ENCODE data around the gene LDLRAP1. TPM values are rescaled to one million over a fixed set of nuclear protein-coding genes. Genes with fewer than 3 reads are reported as not detected.

The LDLRAP1 gene
- total RNA-seq, 4 donors from 2014 or later: 28.0 to 50.5 (median 40.7) TPM

DNA sequence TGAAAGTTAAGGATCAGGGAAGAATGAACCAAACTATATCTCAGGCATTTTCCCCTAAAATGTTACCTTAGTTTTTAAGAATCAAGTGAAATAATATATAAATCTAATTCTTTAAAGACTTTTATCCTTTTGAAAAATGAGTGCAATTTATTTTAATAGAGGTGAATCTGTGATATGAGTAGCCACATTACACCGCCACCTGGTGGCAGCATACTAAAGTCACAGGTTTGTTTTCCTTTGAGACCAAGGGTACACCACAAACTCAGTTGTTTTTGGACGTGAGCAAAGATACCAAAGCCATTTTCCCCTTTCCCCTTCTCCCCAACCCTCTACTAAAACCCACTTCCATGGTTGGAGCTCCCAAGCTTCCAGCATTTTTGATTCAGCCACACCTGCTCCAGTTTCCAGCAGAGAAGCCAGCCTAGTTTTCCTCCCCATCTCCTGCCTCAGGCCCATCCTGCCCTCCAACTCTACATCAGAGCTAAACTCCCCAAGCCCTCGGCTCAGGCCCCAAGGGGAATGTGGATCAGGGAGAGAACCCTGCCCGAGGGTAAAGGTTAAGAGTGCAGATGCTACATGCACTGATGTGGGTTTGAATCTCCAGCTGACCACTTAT, 22.9 kb upstream of the LDLRAP1 start:
- peak in 1 of 2 donors; percentile 86 for DNase-seq (ENCODE audit: low spot score in 2 of 2)
- no peak overlapping the region for H3K4me3 ChIP-seq
- TF ChIP-seq POLR2AphosphoS5 (IDR thresholded peaks at IDR 0.05) (no peak), EP300 (IDR thresholded peaks at IDR 0.05) (no peak), POLR2A (IDR thresholded peaks at IDR 0.05) (no peak)
- TF ChIP-seq, protein P1, sequence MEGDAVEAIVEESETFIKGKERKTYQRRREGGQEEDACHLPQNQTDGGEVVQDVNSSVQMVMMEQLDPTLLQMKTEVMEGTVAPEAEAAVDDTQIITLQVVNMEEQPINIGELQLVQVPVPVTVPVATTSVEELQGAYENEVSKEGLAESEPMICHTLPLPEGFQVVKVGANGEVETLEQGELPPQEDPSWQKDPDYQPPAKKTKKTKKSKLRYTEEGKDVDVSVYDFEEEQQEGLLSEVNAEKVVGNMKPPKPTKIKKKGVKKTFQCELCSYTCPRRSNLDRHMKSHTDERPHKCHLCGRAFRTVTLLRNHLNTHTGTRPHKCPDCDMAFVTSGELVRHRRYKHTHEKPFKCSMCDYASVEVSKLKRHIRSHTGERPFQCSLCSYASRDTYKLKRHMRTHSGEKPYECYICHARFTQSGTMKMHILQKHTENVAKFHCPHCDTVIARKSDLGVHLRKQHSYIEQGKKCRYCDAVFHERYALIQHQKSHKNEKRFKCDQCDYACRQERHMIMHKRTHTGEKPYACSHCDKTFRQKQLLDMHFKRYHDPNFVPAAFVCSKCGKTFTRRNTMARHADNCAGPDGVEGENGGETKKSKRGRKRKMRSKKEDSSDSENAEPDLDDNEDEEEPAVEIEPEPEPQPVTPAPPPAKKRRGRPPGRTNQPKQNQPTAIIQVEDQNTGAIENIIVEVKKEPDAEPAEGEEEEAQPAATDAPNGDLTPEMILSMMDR (IDR thresholded peaks at IDR 0.05): peak; percentile 55 to 65
- H3K9me3 ChIP-seq: no peaks in the 10 kb centered on the region
- no peaks in the 10 kb centered on the region for H3K36me3 ChIP-seq
- H3K27me3 ChIP-seq: peaks cover 4% of the 10 kb centered on the region
- no peak overlapping the region for H3K27ac ChIP-seq
- 10% methylated on average over 4 of the region's 4 CpGs for WGBS
- no peaks in the 10 kb centered on the region for H3K4me1 ChIP-seq

DNA sequence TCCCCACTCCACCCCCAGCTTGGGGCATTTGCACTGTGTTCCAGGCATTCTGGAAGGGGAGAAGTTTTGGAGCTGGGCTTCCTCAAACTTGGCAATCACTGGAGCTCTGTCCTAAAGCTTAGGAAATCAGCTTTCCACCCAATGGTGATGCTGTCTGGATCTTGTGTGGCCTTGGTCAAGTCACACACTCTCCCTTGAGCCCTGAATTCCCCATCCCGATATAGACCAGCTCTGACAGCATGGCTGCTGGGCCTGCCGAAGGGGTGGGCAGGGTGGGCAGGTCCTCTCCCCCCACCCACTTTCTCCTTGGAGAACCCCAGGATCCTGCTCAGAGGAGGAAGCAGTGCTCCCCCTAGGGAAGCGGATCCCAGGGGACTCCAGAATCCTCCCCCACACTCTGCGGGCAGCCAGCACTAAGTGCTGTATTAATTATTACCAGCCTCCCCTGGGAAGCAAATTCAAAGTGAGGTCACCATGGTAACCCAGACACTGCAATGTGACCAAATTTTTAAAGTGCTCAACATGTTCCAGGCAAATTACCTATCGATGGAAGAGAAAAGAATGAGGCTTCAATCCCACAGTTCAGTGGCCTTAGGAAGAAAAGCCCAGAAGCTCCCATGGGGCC, 21.3 kb upstream of the LDLRAP1 start:
- Histone ChIP-seq H3K27me3 (peaks cover 4% of the 10 kb centered on the region), H3K9me3 (no peaks in the 10 kb centered on the region), H3K27ac (no peak overlapping the region), H3K4me1 (peaks cover 2% of the 10 kb centered on the region), H3K36me3 (no peaks in the 10 kb centered on the region), H3K4me3 (no peak overlapping the region)
- WGBS: 71% methylated on average over 2 of the region's 5 CpGs
- TF ChIP-seq EP300 (IDR thresholded peaks at IDR 0.05): no peak
- TF ChIP-seq POLR2A (IDR thresholded peaks at IDR 0.05): no peak
- DNase-seq (ENCODE audit: low spot score in 2 of 2): no peak

DNA sequence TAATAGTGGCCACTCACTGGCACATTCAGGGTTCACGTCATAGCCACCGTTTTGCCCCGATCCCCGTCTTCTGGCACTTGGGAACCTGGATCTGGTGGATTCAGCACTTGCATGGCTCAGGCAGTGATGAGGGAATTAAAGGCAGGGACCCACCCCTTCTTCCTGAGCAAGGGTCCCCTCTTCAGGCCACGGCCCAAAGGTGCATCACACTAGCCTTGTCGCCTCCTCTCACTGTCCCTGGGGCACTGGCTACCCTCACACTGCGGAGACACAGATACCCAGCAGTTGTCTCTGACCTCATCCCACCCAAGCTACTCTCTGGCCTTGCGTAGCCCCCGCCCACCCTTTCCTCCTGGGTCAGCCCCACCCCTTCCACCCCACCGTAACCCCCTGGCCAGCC, 19.9 kb upstream of the LDLRAP1 start:
- TF ChIP-seq POLR2A (IDR thresholded peaks at IDR 0.05): no peak
- TF ChIP-seq, protein P1 (IDR thresholded peaks at IDR 0.05): no peak
- TF ChIP-seq EP300 (IDR thresholded peaks at IDR 0.05): no peak
- TF ChIP-seq POLR2AphosphoS5 (IDR thresholded peaks at IDR 0.05): no peak

DNA sequence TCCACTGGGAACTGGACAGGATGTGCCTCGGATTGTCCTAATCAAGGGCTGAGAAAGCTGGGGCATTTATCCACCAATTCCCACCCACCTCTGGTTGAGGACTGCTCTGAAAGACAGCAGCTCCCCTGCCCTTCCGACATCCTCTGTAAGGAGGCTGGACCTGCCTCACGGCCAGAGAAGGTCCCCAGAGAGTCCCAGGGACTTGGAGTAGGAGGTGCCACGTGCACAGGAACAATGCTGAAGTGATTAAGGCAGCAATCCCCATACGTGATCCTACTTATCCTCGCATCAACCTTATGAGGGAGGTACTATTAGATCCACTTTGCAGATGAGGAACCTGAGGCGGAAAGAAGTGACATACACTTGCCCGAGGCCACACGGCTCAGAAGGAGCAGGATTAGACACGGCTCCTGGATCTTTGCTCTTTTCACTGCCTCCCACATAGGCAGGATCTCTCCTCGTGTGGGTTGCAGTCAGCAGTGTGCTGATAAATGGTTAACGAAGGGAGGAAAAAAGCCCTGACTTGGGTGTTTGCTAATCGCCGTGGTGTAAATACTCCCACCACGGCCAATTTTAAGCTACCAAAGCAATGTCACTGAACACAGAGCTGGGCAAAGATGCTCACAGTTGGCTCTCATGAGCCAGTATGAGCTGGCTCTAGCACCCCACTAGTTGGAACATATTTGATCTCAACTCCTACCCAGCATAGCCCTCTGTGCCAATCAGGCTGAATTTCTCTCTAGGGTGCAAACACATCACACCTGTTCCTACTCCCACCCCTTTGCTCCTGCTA, 18.6 kb upstream of the LDLRAP1 start:
- Histone ChIP-seq H3K4me3 (no peak overlapping the region), H3K9me3 (no peaks in the 10 kb centered on the region), H3K36me3 (no peaks in the 10 kb centered on the region), H3K27me3 (peaks cover 7% of the 10 kb centered on the region), H3K4me1 (peaks cover 4% of the 10 kb centered on the region), H3K27ac (no peak overlapping the region)
- TF ChIP-seq, protein P1 (IDR thresholded peaks at IDR 0.05): no peak
- TF ChIP-seq EP300 (IDR thresholded peaks at IDR 0.05) (no peak), POLR2AphosphoS5 (IDR thresholded peaks at IDR 0.05) (no peak), POLR2A (IDR thresholded peaks at IDR 0.05) (no peak)
- WGBS: 74% methylated on average over 11 of the region's 15 CpGs
- no peak for DNase-seq (ENCODE audit: low spot score in 2 of 2)

More for the DNA sequence above, 19.9 kb upstream of the LDLRAP1 start:
- no peaks in the 10 kb centered on the region for H3K36me3 ChIP-seq
- H3K27ac ChIP-seq: no peak overlapping the region
- peaks cover 7% of the 10 kb centered on the region for H3K27me3 ChIP-seq
- H3K4me3 ChIP-seq: no peak overlapping the region
- 60% methylated on average over 9 of the region's 10 CpGs for WGBS
- H3K9me3 ChIP-seq: no peaks in the 10 kb centered on the region
- peaks cover 4% of the 10 kb centered on the region for H3K4me1 ChIP-seq
- no peak for DNase-seq (ENCODE audit: low spot score in 2 of 2)

DNA sequence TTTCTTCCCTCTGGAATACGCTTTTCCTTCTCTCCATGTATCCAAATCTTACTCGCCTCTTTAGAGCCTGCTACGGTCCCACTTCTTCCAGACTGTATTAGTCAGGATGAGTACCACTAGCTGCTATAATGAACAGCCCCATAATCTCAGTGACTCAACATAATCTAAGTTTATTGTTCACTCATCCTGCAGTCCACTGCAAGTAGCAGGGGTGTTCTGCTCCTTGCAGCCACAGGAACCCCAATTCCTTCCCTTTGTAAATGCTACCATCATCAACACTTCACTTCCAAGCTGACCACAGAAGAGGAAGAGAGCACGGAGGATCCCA, 18.1 kb upstream of the LDLRAP1 start:
- TF ChIP-seq POLR2AphosphoS5 (IDR thresholded peaks at IDR 0.05): no peak
- no peak for TF ChIP-seq EP300 (IDR thresholded peaks at IDR 0.05)
- TF ChIP-seq, protein P1 (IDR thresholded peaks at IDR 0.05): no peak

More for the DNA sequence above, 18.1 kb upstream of the LDLRAP1 start:
- 90% methylated on average over 4 of the region's 4 CpGs for WGBS
- Histone ChIP-seq H3K36me3 (no peaks in the 10 kb centered on the region), H3K27ac (no peak overlapping the region), H3K9me3 (no peaks in the 10 kb centered on the region), H3K27me3 (peaks cover 7% of the 10 kb centered on the region), H3K4me3 (no peak overlapping the region), H3K4me1 (peaks cover 4% of the 10 kb centered on the region)
- DNase-seq (ENCODE audit: low spot score in 2 of 2): no peak

Data from suprapubic skin (tissue), 4 donors.